IPS DF 6.9 (cell line): Measurements from ENCODE around the gene SV2C.

Experiments used
- DNase-seq: peaks from one replicate; pipeline ENCODE4 v3.0.0-alpha.2; 2013; ENCODE audit warnings: low read depth, low spot score
- H3K27ac ChIP-seq: one replicate; pipeline ENCODE4 v1.5.1; 2013; ENCODE audit warnings: low read length, control low read depth
- H3K27me3 ChIP-seq: 2 replicates; pipeline ENCODE4 v1.6.1; 2013; ENCODE audit warnings: mild to moderate bottlenecking, low read length; ENCODE audit not compliant: control insufficient read depth, insufficient read depth
- H3K36me3 ChIP-seq: 2 replicates; pipeline ENCODE4 v1.6.1; 2013; ENCODE audit warnings: low read length; ENCODE audit not compliant: control insufficient read depth, insufficient read depth
- H3K4me1 ChIP-seq: 2 replicates; pipeline ENCODE4 v1.6.1; 2013; ENCODE audit warnings: low read length; ENCODE audit not compliant: control insufficient read depth, insufficient read depth
- H3K4me3 ChIP-seq: 2 replicates; pipeline ENCODE4 v1.5.1; 2013; ENCODE audit warnings: mild to moderate bottlenecking, low read length
- H3K9me3 ChIP-seq: 2 replicates; pipeline ENCODE4 v1.6.1; 2013; ENCODE audit warnings: low read length, inconsistent platforms; ENCODE audit not compliant: control insufficient read depth, insufficient read depth
- WGBS: extraction: QIAGEN DNeasy Blood & Tissue Kit; methylation state at CpG from one replicate; pipeline ENCODE4 v1.1.7; 2013; ENCODE audit warnings: mixed read lengths, missing lambda C conversion rate; ENCODE audit not compliant: insufficient read length, insufficient coverage; 5-methylcytosine and 5-hydroxymethylcytosine counted together

The SV2C gene

DNA sequence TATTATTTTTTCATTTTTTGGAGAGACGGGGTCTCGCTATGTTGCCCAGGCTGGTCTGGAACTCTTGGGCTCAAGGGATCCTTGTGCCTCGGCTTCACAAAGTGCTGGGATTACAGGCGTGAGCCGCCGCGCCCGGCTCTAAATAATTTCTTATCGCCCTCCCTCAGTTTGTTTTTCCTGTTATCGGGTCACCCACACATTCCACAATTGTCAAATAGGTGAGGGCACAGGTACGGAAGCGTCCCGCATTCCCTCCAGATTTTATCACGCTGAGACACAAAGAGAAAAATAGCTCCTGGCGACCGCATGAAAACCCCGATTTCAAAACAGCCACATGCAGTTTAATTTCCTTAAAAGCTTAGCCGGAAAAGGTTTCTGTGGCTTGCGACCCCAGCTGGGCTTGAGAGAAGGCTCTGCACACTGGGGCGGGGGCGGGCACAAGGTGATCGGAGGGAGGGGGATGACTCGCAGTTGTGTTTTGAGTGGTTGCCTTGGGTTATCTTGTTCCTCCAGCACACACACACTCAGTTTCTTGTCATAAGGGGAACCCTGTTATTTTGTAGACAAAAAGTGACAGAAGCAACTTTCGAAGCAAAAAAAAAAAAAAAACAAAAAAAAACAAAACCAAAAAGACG lies 319.2 kb downstream of the SV2C start:
- Histone ChIP-seq H3K9me3 (no peaks in the 10 kb centered on the region), H3K27ac (no peak overlapping the region), H3K27me3 (no peaks in the 10 kb centered on the region), H3K4me3 (peak overlapping the region; percentile 64; the same call in 1 of the 2 replicates), H3K4me1 (peaks cover 7% of the 10 kb centered on the region; the same call in 1 of the 2 replicates), H3K36me3 (no peaks in the 10 kb centered on the region)
- DNase-seq = no peak
- no CpG with 5 or more reads among the region's 25 CpGs for WGBS

DNA sequence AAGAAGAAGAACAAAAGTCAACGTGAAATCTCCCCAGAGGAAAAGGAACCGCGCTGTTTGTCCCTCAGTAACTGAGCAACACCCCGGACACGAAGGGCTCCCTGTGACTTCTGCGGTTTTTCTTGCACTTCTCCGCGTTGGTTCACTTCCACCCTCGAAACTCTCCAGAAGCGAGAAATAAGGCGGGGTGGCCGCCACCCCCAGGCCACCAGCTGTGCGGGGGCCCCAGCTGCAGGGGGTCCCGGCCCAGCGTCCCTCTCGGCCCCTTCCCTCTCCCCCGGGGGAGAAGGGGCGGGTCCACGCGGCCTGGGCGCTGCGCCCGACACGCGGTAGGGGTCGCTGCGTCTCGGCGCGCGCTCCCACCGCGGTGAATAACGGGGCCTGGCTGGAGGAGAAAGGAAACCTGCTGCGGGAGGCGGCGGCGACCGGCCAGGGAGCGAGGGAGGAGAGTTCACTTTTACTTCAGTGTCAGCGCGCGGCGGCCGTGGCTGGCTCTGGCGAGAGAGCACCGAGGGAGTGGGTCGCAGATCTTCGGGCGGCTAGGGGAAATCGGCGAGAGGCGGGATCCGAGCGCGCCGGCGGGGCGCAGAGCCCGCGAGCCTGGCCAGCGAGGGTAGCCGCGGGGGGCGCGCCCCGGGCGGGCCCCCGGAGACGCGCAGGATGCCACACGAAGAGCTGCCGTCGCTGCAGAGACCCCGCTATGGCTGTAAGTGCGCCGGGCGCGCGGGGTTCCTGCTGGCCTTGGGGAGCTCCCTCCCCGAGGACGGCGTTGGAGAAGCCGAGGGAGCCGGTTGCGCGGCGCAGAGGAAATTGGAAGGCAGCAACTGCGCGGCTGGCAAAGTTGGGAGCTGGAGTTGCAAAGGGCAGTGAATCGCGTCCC lies 319.9 kb downstream of the SV2C start, which contains the start of gene IQGAP2:
Gene IQGAP2 (plus strand): TSS at position 400 of the 880 bp plus-strand sequence. CDS start 261 bp downstream, at position 661.
- Histone ChIP-seq H3K36me3 (no peaks in the 10 kb centered on the region), H3K9me3 (no peaks in the 10 kb centered on the region), H3K27ac (no peak within 1 kb of the TSS), H3K4me3 (peak within 1 kb of the TSS; percentile 64; the same call in 1 of the 2 replicates), H3K4me1 (peaks cover 7% of the 10 kb centered on the region; the same call in 1 of the 2 replicates), H3K27me3 (no peaks in the 10 kb centered on the region)
- WGBS = no CpG with 5 or more reads among the region's 92 CpGs
- peak; percentile 43 for DNase-seq
